Measurements from ENCODE around the gene SLC25A28.

Gene SLC25A28, protein sequence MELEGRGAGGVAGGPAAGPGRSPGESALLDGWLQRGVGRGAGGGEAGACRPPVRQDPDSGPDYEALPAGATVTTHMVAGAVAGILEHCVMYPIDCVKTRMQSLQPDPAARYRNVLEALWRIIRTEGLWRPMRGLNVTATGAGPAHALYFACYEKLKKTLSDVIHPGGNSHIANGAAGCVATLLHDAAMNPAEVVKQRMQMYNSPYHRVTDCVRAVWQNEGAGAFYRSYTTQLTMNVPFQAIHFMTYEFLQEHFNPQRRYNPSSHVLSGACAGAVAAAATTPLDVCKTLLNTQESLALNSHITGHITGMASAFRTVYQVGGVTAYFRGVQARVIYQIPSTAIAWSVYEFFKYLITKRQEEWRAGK

DNA sequence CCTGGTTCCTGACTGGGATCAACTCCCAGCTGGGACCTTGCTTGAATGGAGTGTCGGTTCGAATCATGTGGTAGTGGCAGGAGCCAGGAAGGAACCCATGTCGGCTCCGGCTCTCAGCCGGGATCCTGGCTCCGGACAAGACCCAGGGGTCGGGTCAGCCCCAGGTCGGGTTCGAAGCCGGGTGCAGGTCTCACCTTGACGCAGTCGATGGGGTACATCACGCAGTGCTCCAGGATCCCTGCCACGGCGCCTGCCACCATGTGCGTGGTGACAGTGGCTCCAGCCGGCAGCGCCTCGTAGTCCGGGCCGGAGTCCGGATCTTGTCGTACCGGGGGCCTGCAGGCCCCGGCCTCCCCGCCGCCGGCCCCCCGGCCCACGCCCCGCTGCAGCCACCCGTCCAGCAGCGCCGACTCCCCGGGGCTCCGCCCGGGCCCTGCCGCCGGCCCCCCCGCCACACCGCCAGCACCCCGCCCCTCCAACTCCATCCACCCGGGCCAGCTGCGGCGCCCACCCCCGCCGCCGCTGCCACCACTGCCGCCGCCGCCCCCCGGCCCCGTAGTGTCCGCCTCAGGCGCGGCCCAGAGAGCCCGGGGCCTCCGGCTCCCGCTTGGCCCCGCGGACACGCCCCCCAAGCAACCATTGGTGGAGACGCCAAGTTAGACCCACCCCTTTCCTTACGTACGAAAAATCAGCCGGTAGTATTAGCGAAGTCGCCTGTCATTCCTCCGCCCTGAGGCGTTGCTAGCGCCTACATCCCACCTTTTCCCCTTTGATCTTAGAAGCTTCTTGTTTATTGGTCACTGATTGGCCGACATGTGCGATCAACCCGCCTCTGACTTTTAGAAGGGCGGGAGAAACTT, at the start of gene SLC25A28:
TSS of gene SLC25A28 (minus strand) at position 589 of the 860 bp plus-strand sequence. CDS start at position 485, 104 bp downstream.
- Histone ChIP-seq H3K4me3 (ENCODE audit: low read depth in 1 of 5, low read length in 5 of 5) (peak within 1 kb of the TSS; percentile 76 to 93 (median 89)), H3K4me1 (ENCODE audit: control insufficient read depth in 5 of 5, insufficient read depth in 5 of 5, low read length in 5 of 5) (peaks cover 3 to 45% (median 36%) of the 10 kb centered on the region in 5 donors), H3K27ac (ENCODE audit: low read depth, low read length) (peak within 1 kb of the TSS; percentile 99), H3K36me3 (ENCODE audit: control insufficient read depth in 5 of 5, insufficient read depth in 5 of 5, low read length in 5 of 5) (peaks cover 0 to 7% (median 0%) of the 10 kb centered on the region in 5 donors), H3K9ac (ENCODE audit: low read length in 5 of 5) (peak within 1 kb of the TSS; percentile 87 to 98 (median 93)), H3K27me3 (ENCODE audit: control insufficient read depth in 5 of 5, insufficient read depth in 4 of 5, low read length in 5 of 5) (no peaks in the 10 kb centered on the region), H3K9me3 (ENCODE audit: control insufficient read depth in 5 of 5, low read length in 5 of 5) (no peaks in the 10 kb centered on the region)

DNA sequence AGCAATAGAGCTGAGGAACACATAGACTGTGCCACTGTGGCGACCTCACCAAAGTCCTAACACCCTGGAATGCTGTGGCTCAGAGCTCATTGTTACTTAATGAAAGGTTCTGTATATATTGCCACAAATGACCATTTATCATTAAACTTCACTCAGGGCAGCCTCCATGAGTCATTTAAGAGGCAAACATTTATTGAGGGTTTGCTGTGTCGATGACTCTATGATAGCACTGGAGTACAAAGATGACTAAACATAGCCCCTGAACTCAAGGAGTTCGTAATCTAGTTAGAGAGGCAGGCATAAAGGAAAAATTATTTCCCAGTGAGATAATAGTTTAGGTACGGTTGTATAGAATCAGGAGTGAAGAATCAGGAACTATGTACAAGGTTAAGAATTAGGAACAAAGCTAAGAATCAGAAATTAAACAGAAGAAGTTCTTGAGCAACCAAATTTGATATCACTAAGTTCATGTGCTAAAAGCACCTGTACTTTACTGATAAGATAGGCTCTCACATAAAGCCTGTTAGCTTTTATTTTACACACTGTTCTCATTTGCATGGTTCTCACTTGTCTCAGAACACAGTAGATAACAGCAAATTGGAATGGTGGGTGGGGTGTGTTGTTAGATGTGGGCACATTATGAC, 47.0 kb upstream of the SLC25A28 start:
- H3K27ac ChIP-seq (ENCODE audit: low read depth, low read length) = no peak overlapping the region
- no peaks in the 10 kb centered on the region for H3K9me3 ChIP-seq (ENCODE audit: control insufficient read depth in 5 of 5, low read length in 5 of 5)
- no peaks in the 10 kb centered on the region for H3K27me3 ChIP-seq (ENCODE audit: control insufficient read depth in 5 of 5, insufficient read depth in 4 of 5, low read length in 5 of 5)
- no peak overlapping the region for H3K9ac ChIP-seq (ENCODE audit: low read length in 5 of 5)
- no peaks in the 10 kb centered on the region for H3K4me1 ChIP-seq (ENCODE audit: control insufficient read depth in 5 of 5, insufficient read depth in 5 of 5, low read length in 5 of 5)
- H3K36me3 ChIP-seq (ENCODE audit: control insufficient read depth in 5 of 5, insufficient read depth in 5 of 5, low read length in 5 of 5) = peaks cover 3 to 10% (median 6%) of the 10 kb centered on the region in 5 donors
- H3K4me3 ChIP-seq (ENCODE audit: low read depth in 1 of 5, low read length in 5 of 5) = no peak overlapping the region

DNA sequence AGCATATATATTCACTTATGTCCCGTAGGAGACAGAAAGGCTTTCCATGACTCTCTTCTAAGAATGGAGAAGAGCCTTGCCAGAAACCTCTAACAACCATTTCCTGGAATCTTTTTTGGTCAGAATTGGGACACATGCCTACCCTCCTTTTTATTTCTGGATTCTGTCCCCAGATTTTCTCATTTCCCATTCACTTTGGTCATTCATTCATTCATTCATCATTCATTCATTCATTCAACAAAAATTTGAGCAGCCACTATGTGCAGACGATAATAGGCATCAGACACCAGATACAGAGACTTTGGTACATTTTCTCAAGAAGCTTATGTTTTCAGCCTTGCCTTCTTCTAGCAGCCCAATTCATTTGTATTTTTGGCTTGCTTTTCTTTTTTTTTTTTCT, 45.1 kb upstream of the SLC25A28 start:
- no peak overlapping the region for H3K27ac ChIP-seq (ENCODE audit: low read depth, low read length)
- no peak overlapping the region for H3K9ac ChIP-seq (ENCODE audit: low read length in 5 of 5)
- H3K4me1 ChIP-seq (ENCODE audit: control insufficient read depth in 5 of 5, insufficient read depth in 5 of 5, low read length in 5 of 5) = no peaks in the 10 kb centered on the region
- H3K9me3 ChIP-seq (ENCODE audit: control insufficient read depth in 5 of 5, low read length in 5 of 5) = no peaks in the 10 kb centered on the region
- H3K36me3 ChIP-seq (ENCODE audit: control insufficient read depth in 5 of 5, insufficient read depth in 5 of 5, low read length in 5 of 5) = peaks cover 0 to 10% (median 6%) of the 10 kb centered on the region in 5 donors
- H3K27me3 ChIP-seq (ENCODE audit: control insufficient read depth in 5 of 5, insufficient read depth in 4 of 5, low read length in 5 of 5) = no peaks in the 10 kb centered on the region
- H3K4me3 ChIP-seq (ENCODE audit: low read depth in 1 of 5, low read length in 5 of 5) = no peak overlapping the region

DNA sequence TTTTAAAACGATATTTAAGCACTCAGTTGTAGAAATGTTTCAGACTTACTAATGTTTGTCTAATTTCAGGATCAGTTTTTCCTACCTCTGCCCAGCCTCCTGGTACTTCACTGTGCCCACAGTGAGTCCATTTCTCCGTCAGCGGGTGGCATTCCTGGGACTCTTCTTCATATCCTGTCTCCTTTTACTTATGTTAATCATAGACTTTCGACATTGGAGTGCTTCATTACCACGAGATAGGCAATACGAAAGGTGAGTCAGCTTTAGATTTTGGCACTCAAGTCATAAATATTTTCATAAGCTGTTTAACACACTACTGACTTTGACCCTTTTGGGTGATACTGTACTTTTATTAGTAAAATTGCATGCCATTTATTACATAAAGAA, 41.1 kb upstream of the SLC25A28 start:
- Histone ChIP-seq H3K9me3 (ENCODE audit: control insufficient read depth in 5 of 5, low read length in 5 of 5) (no peaks in the 10 kb centered on the region), H3K9ac (ENCODE audit: low read length in 5 of 5) (no peak overlapping the region), H3K4me1 (ENCODE audit: control insufficient read depth in 5 of 5, insufficient read depth in 5 of 5, low read length in 5 of 5) (peaks cover 6 to 17% (median 16%) of the 10 kb centered on the region in 5 donors), H3K36me3 (ENCODE audit: control insufficient read depth in 5 of 5, insufficient read depth in 5 of 5, low read length in 5 of 5) (peaks cover 0 to 5% (median 3%) of the 10 kb centered on the region in 5 donors), H3K27me3 (ENCODE audit: control insufficient read depth in 5 of 5, insufficient read depth in 4 of 5, low read length in 5 of 5) (no peaks in the 10 kb centered on the region), H3K4me3 (ENCODE audit: low read depth in 1 of 5, low read length in 5 of 5) (no peak overlapping the region), H3K27ac (ENCODE audit: low read depth, low read length) (no peak overlapping the region)

DNA sequence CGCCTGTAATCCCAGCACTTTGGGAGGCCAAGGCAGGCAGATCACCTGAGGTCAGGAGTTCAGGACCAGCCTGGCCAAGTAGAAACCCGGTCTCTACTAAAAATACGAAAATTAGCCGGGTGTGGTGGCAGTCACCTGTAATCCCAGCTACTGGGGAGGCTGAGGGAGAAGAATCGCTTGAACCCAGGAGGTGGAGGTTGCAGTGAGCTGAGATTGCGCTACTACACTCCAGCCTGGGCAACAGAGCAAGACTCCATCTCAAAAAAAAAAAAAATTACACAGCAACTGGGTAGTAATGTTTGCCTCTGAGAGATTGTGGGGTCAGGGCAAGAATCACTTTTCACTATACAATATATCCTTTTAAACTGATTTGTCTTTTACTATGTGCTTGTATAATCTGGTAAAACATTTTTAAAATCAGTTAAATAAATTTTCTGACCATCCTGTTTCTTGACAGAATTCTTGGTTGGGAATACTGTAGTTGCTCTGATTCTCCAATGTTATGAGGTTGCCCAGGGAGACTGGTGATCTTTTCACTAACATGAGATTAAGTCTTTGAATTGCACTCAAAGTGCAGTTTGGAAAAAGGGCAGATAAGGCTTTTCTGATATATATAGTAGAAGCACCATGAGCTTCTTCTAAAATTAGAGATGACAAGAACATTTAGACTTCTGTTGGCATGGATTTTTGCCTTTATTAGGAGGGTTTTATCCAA, 40.6 kb upstream of the SLC25A28 start:
- Histone ChIP-seq H3K36me3 (ENCODE audit: control insufficient read depth in 5 of 5, insufficient read depth in 5 of 5, low read length in 5 of 5) (peaks cover 0 to 5% (median 3%) of the 10 kb centered on the region in 5 donors), H3K27ac (ENCODE audit: low read depth, low read length) (no peak overlapping the region), H3K27me3 (ENCODE audit: control insufficient read depth in 5 of 5, insufficient read depth in 4 of 5, low read length in 5 of 5) (no peaks in the 10 kb centered on the region), H3K9ac (ENCODE audit: low read length in 5 of 5) (no peak overlapping the region), H3K4me1 (ENCODE audit: control insufficient read depth in 5 of 5, insufficient read depth in 5 of 5, low read length in 5 of 5) (peaks cover 6 to 17% (median 16%) of the 10 kb centered on the region in 5 donors), H3K9me3 (ENCODE audit: control insufficient read depth in 5 of 5, low read length in 5 of 5) (no peaks in the 10 kb centered on the region), H3K4me3 (ENCODE audit: low read depth in 1 of 5, low read length in 5 of 5) (no peak overlapping the region)

DNA sequence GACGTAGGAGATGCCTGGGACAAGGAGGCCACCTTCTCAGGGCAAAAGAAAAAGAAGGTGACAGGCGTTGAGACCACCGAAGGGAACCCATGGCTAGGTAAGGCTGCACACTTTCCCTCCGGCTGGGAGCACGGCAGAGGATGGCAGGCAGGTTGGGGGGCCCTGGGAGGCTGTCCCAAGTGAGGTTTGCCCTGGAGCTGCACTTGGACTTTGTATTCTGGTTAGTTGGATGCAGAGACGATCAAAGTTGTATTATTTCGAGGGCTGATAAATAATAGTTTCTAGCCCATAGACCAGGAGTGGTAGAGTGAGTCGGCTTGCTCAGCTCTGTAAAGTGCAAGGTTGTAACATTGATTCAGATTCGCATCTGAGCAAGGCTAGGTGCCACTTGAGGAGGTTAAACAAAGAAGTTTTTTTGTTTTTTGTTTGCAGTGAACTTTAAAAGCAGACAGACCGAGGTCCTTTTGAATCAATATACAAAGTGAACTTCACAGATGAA, 39.7 kb upstream of the SLC25A28 start:
- H3K27ac ChIP-seq (ENCODE audit: low read depth, low read length) = no peak overlapping the region
- peaks cover 0 to 3% (median 2%) of the 10 kb centered on the region in 5 donors for H3K36me3 ChIP-seq (ENCODE audit: control insufficient read depth in 5 of 5, insufficient read depth in 5 of 5, low read length in 5 of 5)
- H3K4me1 ChIP-seq (ENCODE audit: control insufficient read depth in 5 of 5, insufficient read depth in 5 of 5, low read length in 5 of 5) = peaks cover 6 to 17% (median 16%) of the 10 kb centered on the region in 5 donors
- no peaks in the 10 kb centered on the region for H3K27me3 ChIP-seq (ENCODE audit: control insufficient read depth in 5 of 5, insufficient read depth in 4 of 5, low read length in 5 of 5)
- H3K9me3 ChIP-seq (ENCODE audit: control insufficient read depth in 5 of 5, low read length in 5 of 5) = no peaks in the 10 kb centered on the region
- peak overlapping the region; percentile 78 to 91 (median 85) for H3K4me3 ChIP-seq (ENCODE audit: low read depth in 1 of 5, low read length in 5 of 5)
- peak overlapping the region; percentile 84 to 96 (median 90) for H3K9ac ChIP-seq (ENCODE audit: low read length in 5 of 5)

DNA sequence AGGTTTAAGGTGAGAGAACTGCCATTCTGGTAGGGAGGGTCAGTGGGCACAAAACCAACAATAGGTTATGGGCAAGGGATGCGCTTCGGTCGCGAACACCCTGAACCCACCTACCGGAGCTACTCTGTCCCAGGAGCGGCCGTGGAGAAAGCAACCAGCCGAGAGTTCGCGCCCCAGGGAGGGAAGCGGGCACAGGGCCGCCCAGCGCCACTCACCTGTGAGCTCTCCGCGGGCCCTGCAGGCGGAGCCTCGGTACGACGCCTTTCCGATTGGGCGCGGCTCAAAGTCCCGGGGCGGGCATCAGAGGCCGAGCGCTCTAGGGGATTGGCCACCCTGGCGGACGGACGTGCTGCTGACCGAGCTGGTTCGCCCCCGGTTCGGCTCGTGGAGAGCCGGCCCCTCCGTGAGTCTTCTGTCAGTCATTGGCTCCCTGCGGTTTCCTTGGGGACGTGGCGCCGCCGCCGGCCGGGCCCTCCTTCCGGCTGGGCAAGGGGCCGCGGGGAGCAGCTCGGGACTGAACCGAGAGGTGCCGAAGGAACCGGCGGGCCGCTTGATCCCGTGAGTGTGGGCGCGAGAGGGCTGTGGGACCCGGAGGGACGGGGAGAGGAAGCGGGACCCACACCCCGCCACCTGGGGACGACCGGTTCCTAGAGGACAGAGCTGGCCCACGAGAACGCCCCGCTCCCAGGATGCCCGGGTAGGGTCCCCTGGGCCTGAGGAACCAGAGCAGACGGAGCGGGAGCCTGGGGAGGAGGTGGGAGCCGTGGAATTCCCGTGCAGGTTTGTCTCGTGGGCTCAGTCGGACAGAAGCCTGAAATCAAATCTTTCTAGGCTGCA, 39.0 kb upstream of the SLC25A28 start, which contains the start of gene ENTPD7:
TSS of gene ENTPD7 (plus strand) at position 479 of the 837 bp plus-strand sequence. CDS start 448 bp downstream, outside the sequence.
- no peak within 1 kb of the TSS for H3K27ac ChIP-seq (ENCODE audit: low read depth, low read length)
- H3K36me3 ChIP-seq (ENCODE audit: control insufficient read depth in 5 of 5, insufficient read depth in 5 of 5, low read length in 5 of 5) = peaks cover 0 to 3% (median 0%) of the 10 kb centered on the region in 5 donors
- H3K9ac ChIP-seq (ENCODE audit: low read length in 5 of 5) = peak within 1 kb of the TSS; percentile 84 to 96 (median 90)
- peaks cover 6 to 17% (median 16%) of the 10 kb centered on the region in 5 donors for H3K4me1 ChIP-seq (ENCODE audit: control insufficient read depth in 5 of 5, insufficient read depth in 5 of 5, low read length in 5 of 5)
- H3K4me3 ChIP-seq (ENCODE audit: low read depth in 1 of 5, low read length in 5 of 5) = peak within 1 kb of the TSS; percentile 78 to 96 (median 91)
- H3K27me3 ChIP-seq (ENCODE audit: control insufficient read depth in 5 of 5, insufficient read depth in 4 of 5, low read length in 5 of 5) = no peaks in the 10 kb centered on the region
- H3K9me3 ChIP-seq (ENCODE audit: control insufficient read depth in 5 of 5, low read length in 5 of 5) = no peaks in the 10 kb centered on the region

DNA sequence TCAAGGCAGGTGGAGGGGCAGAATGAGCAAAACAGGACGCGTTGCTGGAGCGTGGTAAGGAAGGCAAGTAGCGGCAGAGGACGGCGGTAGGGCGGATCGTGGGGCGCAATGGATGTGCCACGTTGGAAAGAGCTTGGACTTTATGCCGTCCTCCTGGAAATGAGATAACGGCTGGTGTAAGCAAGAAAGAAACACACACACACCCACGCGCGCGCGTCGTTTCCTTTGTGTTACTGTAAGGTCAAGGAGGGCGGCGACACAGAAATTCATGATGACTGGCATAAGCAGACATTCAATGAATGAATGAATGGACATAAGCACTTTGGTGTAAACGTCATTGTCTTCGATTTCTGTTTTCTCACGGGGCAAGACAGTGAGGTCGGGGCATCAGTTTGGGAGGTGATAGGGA, 38.4 kb upstream of the SLC25A28 start:
- H3K27me3 ChIP-seq (ENCODE audit: control insufficient read depth in 5 of 5, insufficient read depth in 4 of 5, low read length in 5 of 5) = no peaks in the 10 kb centered on the region
- H3K9ac ChIP-seq (ENCODE audit: low read length in 5 of 5) = peak overlapping the region in 4 of 5 donors; percentile 72 to 96 (median 92)
- peak overlapping the region; percentile 78 to 96 (median 91) for H3K4me3 ChIP-seq (ENCODE audit: low read depth in 1 of 5, low read length in 5 of 5)
- H3K9me3 ChIP-seq (ENCODE audit: control insufficient read depth in 5 of 5, low read length in 5 of 5) = no peaks in the 10 kb centered on the region
- peaks cover 0 to 3% (median 0%) of the 10 kb centered on the region in 5 donors for H3K36me3 ChIP-seq (ENCODE audit: control insufficient read depth in 5 of 5, insufficient read depth in 5 of 5, low read length in 5 of 5)
- peaks cover 6 to 17% (median 16%) of the 10 kb centered on the region in 5 donors for H3K4me1 ChIP-seq (ENCODE audit: control insufficient read depth in 5 of 5, insufficient read depth in 5 of 5, low read length in 5 of 5)
- no peak overlapping the region for H3K27ac ChIP-seq (ENCODE audit: low read depth, low read length)
